K562 (cell line): Measurements from ENCODE around the gene NKG7. TPM values are rescaled to one million over a fixed set of nuclear protein-coding genes. Genes with fewer than 3 reads are reported as not detected.
A peak's percentile ranks its signal among the peaks of the same experiment; 100 is the strongest.

Source experiments
- JUND ChIP-seq, 2 experiments: IDR thresholded peaks; 2 replicates in 1 of 2; 3 replicates in 1 of 2; pipeline ENCODE4 v1.6.1; 2011; ENCODE audit warnings: borderline replicate concordance in 2 of 2, low read depth in 2 of 2, low read length in 2 of 2, improper control_type of control experiment in 1 of 2, missing biosample characterization in 1 of 2, missing genetic modification characterization in 1 of 2, missing genetic modification reagents in 1 of 2
- KAT7 ChIP-seq: sonication (generic); formaldehyde crosslinking; IDR thresholded peaks from 2 replicates; pipeline ENCODE4 v1.8.0; 2022; ENCODE audit warnings: missing genetic modification reagents, mild to moderate bottlenecking, borderline replicate concordance
- NEUROD1 ChIP-seq: fragments of 150-350 bp; IDR thresholded peaks from 2 replicates; pipeline ENCODE4 v1.6.1; 2014; ENCODE audit warnings: borderline replicate concordance, low read length, low read depth; ENCODE audit not compliant: partially characterized antibody
- NONO ChIP-seq, 2 experiments: fragments of 200-400 bp in 1 of 2; fragments of 450-650 bp in 1 of 2; formaldehyde crosslinking in 1 of 2; IDR thresholded peaks; 2 replicates each; pipeline ENCODE4 v1.6.1; 2017; ENCODE audit warnings: low read depth in 2 of 2, mild to moderate bottlenecking in 2 of 2, moderate library complexity in 2 of 2, low read length in 1 of 2
- POLR2AphosphoS2 ChIP-seq: IDR thresholded peaks from 2 replicates; pipeline ENCODE4 v1.6.1; 2012; ENCODE audit warnings: low read length, improper control_type of control experiment
- RBBP5 ChIP-seq: fragments of 200-600 bp; sonication (generic); IDR thresholded peaks from 2 replicates; pipeline ENCODE4 v1.6.1; 2012; ENCODE audit warnings: borderline replicate concordance, mild to moderate bottlenecking, low read length, control low read depth, inconsistent platforms; ENCODE audit not compliant: insufficient read depth, poor library complexity, severe bottlenecking
- TAF1 ChIP-seq: IDR thresholded peaks from 2 replicates; pipeline ENCODE4 v1.6.1; 2011; ENCODE audit warnings: mild to moderate bottlenecking, low read length, moderate library complexity; ENCODE audit not compliant: insufficient read depth, control insufficient read depth, severe bottlenecking; ENCODE audit errors: extremely low read depth
- ZBTB1 ChIP-seq: sonication (generic); formaldehyde crosslinking; IDR thresholded peaks from 2 replicates; pipeline ENCODE4 v1.8.1; 2023; ENCODE audit warnings: missing genetic modification reagents, low read depth, mild to moderate bottlenecking, borderline replicate concordance
- ZNF3 ChIP-seq: fragments of 250-450 bp; sonication (Bioruptor Pico); IDR thresholded peaks from 2 replicates; pipeline ENCODE4 v1.5.0; 2021; ENCODE audit warnings: mild to moderate bottlenecking, moderate library complexity
- ZNF408 ChIP-seq: fragments of 250-450 bp; sonication (Bioruptor Pico); IDR thresholded peaks from 2 replicates; pipeline ENCODE4 v1.4.0; 2020; ENCODE audit warnings: low read depth, mild to moderate bottlenecking, moderate library complexity
- polyA plus RNA-seq, 8 experiments: library from polyadenylated mRNA; depleted of rRNA in 4 of 8; stranded (reverse) in 5 of 8; unstranded in 3 of 8; fragments of >200 nt; fragmentation: Nextera tagmentation in 2 of 8; fragmentation: Illumina TruSeq in 1 of 8; extraction: Ambion mirVana in 2 of 8; extraction: Trizol in 1 of 8; gene quantifications; 2 replicates each; pipeline versions ENCODE4 v1.2.1 to v1.2.3, GENCODE V29; 2011 to 2014; ENCODE audit warnings: inconsistent platforms in 1 of 8, missing spikeins in 1 of 8
- total RNA-seq, 7 experiments: library from RNA; depleted of rRNA in 6 of 7; stranded (reverse); fragments of >200 nt in 6 of 7; fragmentation: Illumina TruSeq in 2 of 7; extraction: Trizol in 2 of 7; gene quantifications; 2 replicates each; pipeline versions ENCODE4 v1.2.1 to v1.2.3, GENCODE V29; 2011 to 2021; ENCODE audit warnings: low replicate concordance in 1 of 7
- TF ChIP-seq, protein P1 (sequence below): fragments of 450-650 bp; formaldehyde crosslinking; IDR thresholded peaks from 2 replicates; pipeline ENCODE4 v1.4.0; 2022; ENCODE audit warnings: missing genetic modification characterization
- TF ChIP-seq, protein P2 (sequence below), 3 experiments: IDR thresholded peaks in 2 of 3; conservative IDR thresholded peaks in 1 of 3; 2 replicates each; pipeline ENCODE4 v1.5.1; 2011 to 2012; ENCODE audit warnings: low read length in 3 of 3, mild to moderate bottlenecking in 3 of 3, control low read depth in 2 of 3, improper control_type of control experiment in 1 of 3, inconsistent platforms in 1 of 3, low read depth in 1 of 3, mixed read lengths in 1 of 3, moderate library complexity in 1 of 3; ENCODE audit not compliant: insufficient read depth in 2 of 3

The NKG7 gene
- total and polyA plus RNA-seq, 9 of the 15 experiments (the other 6 are each of a cell fraction or from before 2014, with no cell fraction given), result 0.30 to 0.70 (median 0.51) TPM; not detected in 2

DNA sequence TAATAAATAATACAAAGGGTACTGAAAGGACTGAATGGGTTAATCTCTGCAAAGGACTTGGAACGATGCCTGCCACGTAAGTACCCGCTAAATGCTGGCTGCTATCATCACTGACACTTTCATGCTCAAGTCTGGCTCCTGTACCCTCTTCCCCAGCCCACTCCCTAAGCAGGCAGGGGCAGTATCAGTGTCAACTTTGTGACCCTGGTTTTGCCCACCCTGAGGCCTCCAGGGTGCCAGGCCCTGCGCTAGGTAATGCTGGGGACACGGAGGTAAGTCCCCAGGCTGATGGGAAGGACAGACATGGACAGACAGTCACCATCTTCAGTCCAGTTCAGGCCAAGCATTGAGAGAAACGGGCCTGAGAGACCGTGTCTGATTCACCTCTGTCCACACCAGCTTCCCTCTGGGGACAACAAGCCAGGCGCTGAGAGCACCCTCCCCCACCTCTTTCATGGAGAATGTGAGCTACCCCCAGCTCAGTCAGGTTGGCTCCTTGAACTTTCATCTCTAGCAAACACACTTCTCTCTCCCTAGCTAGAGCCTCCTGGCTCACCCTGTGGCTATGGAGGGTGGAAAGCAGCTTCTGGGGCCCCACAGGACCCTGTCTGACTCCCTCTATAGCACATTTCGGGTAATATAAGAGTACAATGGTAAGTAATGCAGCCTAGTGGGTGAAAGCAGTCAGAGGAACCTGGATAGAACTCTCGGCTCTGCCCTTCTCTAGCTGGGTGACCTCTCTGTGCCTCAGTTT is 7.1 kb downstream of the NKG7 start (continued):
- TF ChIP-seq ZNF3 (CRISPR knock-in tag) (no peak), TAF1 (peak; percentile 20), ZBTB1 (CRISPR knock-in tag) (0 out of 2 replicates have a peak, but pooled peaks have one; percentile 4), NEUROD1 (peak; percentile 32), KAT7 (peak; percentile 55; the same call in 1 of the 2 replicates), POLR2AphosphoS2 (0 out of 2 replicates have a peak, but pooled peaks have one; percentile 20), NONO (IDR thresholded peaks at IDR 0.05; ENCODE audit: low read depth in 2 of 2, low read length in 1 of 2) (no peak), RBBP5 (peak; percentile 17), ZNF408 (CRISPR knock-in tag) (no peak), JUND (IDR thresholded peaks at IDR 0.05; ENCODE audit: borderline replicate concordance, low read depth, low read length) (0 out of 2 replicates have a peak, but pooled peaks have one; percentile 6), JUND (tag; IDR thresholded peaks at IDR 0.05; ENCODE audit: borderline replicate concordance, low read depth, low read length) (no peak)
- TF ChIP-seq, protein P1, sequence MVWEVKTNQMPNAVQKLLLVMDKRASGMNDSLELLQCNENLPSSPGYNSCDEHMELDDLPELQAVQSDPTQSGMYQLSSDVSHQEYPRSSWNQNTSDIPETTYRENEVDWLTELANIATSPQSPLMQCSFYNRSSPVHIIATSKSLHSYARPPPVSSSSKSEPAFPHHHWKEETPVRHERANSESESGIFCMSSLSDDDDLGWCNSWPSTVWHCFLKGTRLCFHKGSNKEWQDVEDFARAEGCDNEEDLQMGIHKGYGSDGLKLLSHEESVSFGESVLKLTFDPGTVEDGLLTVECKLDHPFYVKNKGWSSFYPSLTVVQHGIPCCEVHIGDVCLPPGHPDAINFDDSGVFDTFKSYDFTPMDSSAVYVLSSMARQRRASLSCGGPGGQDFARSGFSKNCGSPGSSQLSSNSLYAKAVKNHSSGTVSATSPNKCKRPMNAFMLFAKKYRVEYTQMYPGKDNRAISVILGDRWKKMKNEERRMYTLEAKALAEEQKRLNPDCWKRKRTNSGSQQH, result 0 out of 2 replicates have a peak, but pooled peaks have one; percentile 8
- TF ChIP-seq, protein P2, sequence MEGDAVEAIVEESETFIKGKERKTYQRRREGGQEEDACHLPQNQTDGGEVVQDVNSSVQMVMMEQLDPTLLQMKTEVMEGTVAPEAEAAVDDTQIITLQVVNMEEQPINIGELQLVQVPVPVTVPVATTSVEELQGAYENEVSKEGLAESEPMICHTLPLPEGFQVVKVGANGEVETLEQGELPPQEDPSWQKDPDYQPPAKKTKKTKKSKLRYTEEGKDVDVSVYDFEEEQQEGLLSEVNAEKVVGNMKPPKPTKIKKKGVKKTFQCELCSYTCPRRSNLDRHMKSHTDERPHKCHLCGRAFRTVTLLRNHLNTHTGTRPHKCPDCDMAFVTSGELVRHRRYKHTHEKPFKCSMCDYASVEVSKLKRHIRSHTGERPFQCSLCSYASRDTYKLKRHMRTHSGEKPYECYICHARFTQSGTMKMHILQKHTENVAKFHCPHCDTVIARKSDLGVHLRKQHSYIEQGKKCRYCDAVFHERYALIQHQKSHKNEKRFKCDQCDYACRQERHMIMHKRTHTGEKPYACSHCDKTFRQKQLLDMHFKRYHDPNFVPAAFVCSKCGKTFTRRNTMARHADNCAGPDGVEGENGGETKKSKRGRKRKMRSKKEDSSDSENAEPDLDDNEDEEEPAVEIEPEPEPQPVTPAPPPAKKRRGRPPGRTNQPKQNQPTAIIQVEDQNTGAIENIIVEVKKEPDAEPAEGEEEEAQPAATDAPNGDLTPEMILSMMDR (IDR thresholded peaks at IDR 0.05 in 2 of 3, conservative IDR thresholded peaks at IDR 0.05 in 1 of 3; ENCODE audit: insufficient read depth in 2 of 3, low read depth in 1 of 3, low read length in 3 of 3), result peak in 2 of 3 experiments; percentile 22 to 26; a peak in 3 of 6 replicates
